Urinary bladder (tissue), 4 donors: ENCODE results near the gene BCL11A. TPM values are rescaled to one million over a fixed set of nuclear protein-coding genes. Genes with fewer than 3 reads are reported as not detected.
A peak's percentile ranks its signal among the peaks of the same experiment; 100 is the strongest.

Experiments used
- DNase-seq: peaks from one replicate; pipeline ENCODE4 v3.0.0-alpha.2; 2015; ENCODE audit errors: extremely low spot score
- H3K27ac ChIP-seq: one replicate; pipeline ENCODE4 v1.5.1; 2013; ENCODE audit warnings: low read depth, mild to moderate bottlenecking, moderate library complexity
- H3K36me3 ChIP-seq: one replicate; pipeline ENCODE4 v1.6.1; 2013; ENCODE audit warnings: mild to moderate bottlenecking, moderate library complexity; ENCODE audit not compliant: insufficient read depth
- H3K4me1 ChIP-seq: one replicate; pipeline ENCODE4 v1.6.1; 2013; ENCODE audit warnings: mild to moderate bottlenecking, moderate library complexity; ENCODE audit not compliant: insufficient read depth
- H3K4me3 ChIP-seq: one replicate; pipeline ENCODE4 v1.5.1; 2013; ENCODE audit warnings: low read depth, low read length
- WGBS: extraction: QIAGEN DNeasy Blood & Tissue Kit; methylation state at CpG from one replicate; pipeline ENCODE4 v1.1.7; 2013; 5-methylcytosine and 5-hydroxymethylcytosine counted together
- polyA plus RNA-seq: library from polyadenylated mRNA; stranded (reverse); fragments of 200-250 nt; gene quantifications from one replicate; pipeline ENCODE4 v1.2.3, GENCODE V29; 2013
- total RNA-seq: library from RNA; depleted of rRNA; stranded (reverse); fragments of >200 nt; gene quantifications from one replicate; pipeline ENCODE4 v1.2.3, GENCODE V29; 2014
- donor health status: healthy with polysubstance abuse.
- donor health status: healthy.

Gene BCL11A
- total and polyA plus RNA-seq, 2 donors = 2.4 to 10.9 TPM

- Histone ChIP-seq H3K36me3 (no peaks in the 10 kb centered on the region), H3K27ac (no peak overlapping the region), H3K4me1 (peaks cover 2% of the 10 kb centered on the region), H3K4me3 (peak overlapping the region; percentile 47)
- WGBS = under 1% methylated on average over 43 of the region's 43 CpGs
- no peak for DNase-seq
Observed at GRCh38 chr2:60555066-60555782, 1.8 kb upstream of the BCL11A start.

- Histone ChIP-seq H3K4me1 (peaks cover 2% of the 10 kb centered on the region), H3K4me3 (peak overlapping the region; percentile 47), H3K36me3 (no peaks in the 10 kb centered on the region), H3K27ac (no peak overlapping the region)
- no peak for DNase-seq
- under 1% methylated on average over 28 of the region's 28 CpGs for WGBS
Observed at GRCh38 chr2:60554646-60555065, 1.2 kb upstream of the BCL11A start.

GRCh38 chr2:60554074-60554645 is 706 bp upstream of the BCL11A start:
- H3K27ac ChIP-seq = no peak overlapping the region
- no peak for DNase-seq
- peak overlapping the region; percentile 47 for H3K4me3 ChIP-seq
- no peaks in the 10 kb centered on the region for H3K36me3 ChIP-seq
- H3K4me1 ChIP-seq = peaks cover 2% of the 10 kb centered on the region
- WGBS = under 1% methylated on average over 56 of the region's 56 CpGs

- WGBS = 1% methylated on average over 38 of the region's 38 CpGs
- no peak for DNase-seq
- H3K27ac ChIP-seq = no peak overlapping the region
- H3K4me1 ChIP-seq = peaks cover 2% of the 10 kb centered on the region
- peak overlapping the region; percentile 39 for H3K4me3 ChIP-seq
- no peaks in the 10 kb centered on the region for H3K36me3 ChIP-seq
Observed at GRCh38 chr2:60552851-60553494, 481 bp downstream of the BCL11A start.

- 1% methylated on average over 49 of the region's 49 CpGs for WGBS
- no peak overlapping the region for H3K27ac ChIP-seq
- no peak for DNase-seq
Observed at GRCh38 chr2:60552078-60552850, 1.2 kb downstream of the BCL11A start.

GRCh38 chr2:60551240-60552077 is 2.0 kb downstream of the BCL11A start:
- WGBS = 3% methylated on average over 63 of the region's 63 CpGs
- Histone ChIP-seq H3K4me1 (peaks cover 2% of the 10 kb centered on the region), H3K4me3 (peak overlapping the region; percentile 39), H3K27ac (no peak overlapping the region), H3K36me3 (no peaks in the 10 kb centered on the region)
- DNase-seq = no peak

More at GRCh38 chr2:60552078-60552850, 1.2 kb downstream of the BCL11A start:
- H3K4me3 ChIP-seq = peak overlapping the region; percentile 39
- H3K4me1 ChIP-seq = peaks cover 2% of the 10 kb centered on the region
- no peaks in the 10 kb centered on the region for H3K36me3 ChIP-seq

- no peak overlapping the region for H3K27ac ChIP-seq
- peaks cover 2% of the 10 kb centered on the region for H3K4me1 ChIP-seq
- no peak for DNase-seq
- peak overlapping the region; percentile 51 for H3K4me3 ChIP-seq
- no peaks in the 10 kb centered on the region for H3K36me3 ChIP-seq
- WGBS = 9% methylated on average over 8 of the region's 8 CpGs
Observed at GRCh38 chr2:60550984-60551239, 2.5 kb downstream of the BCL11A start.

DNA sequence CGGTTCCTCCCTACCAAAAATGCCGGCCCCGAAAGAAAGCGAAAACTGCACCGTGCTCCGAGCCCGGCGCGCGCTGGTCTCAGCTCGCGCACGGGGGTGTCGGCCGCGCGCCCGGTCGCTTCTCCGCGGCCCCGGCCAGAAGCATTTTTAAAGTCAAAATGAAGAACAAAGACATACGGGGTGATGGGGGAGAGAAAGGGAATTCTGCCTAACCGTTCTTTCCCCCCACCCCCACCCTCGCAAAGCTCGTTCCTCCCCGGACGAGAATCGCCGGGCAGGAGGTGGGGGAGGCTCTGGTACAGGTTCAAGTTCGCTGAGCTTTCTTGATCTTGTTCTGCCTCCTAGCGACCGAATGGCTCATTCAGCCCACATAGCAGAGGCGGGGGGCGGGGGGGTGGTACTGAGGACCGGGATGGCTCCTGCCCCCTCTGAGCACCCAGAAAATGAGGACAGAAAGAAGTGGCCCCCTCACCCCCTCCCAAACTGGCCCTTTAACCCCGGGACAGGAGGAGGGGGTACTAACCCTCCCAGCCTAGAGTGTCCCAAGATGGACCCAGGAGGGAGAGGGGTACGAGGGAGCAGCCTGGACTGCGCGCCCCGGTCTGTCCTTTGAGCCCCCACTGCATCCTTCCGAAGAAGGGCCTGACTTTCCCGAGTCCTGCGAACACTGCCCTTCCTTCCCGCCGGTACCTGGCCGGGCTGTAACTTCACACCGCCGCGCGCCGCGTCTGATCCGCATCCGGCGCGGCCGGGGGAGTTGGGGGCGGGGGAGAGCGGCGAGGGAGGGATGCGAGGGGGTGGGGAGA is 3.1 kb downstream of the BCL11A start:
- Histone ChIP-seq H3K4me3 (peak overlapping the region; percentile 51), H3K36me3 (no peaks in the 10 kb centered on the region), H3K27ac (no peak overlapping the region), H3K4me1 (peaks cover 2% of the 10 kb centered on the region)
- DNase-seq = peak; percentile 88
- under 1% methylated on average over 62 of the region's 62 CpGs for WGBS

DNA sequence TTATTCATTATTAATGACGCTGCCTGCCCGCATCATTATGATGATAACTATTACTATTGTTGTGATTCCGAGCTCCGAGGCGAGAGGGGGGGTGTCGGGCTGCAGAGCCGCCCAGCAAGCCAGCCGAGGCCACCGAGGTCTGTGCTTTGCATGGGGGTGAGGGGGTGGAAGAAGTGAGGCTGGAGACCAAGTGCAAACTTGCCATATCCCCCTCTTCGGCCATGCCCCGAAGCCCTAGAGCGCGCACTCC is 3.6 kb downstream of the BCL11A start:
- H3K27ac ChIP-seq = no peak overlapping the region
- under 1% methylated on average over 13 of the region's 13 CpGs for WGBS
- H3K36me3 ChIP-seq = no peaks in the 10 kb centered on the region
- no peak for DNase-seq
- H3K4me1 ChIP-seq = peaks cover 2% of the 10 kb centered on the region
- peak overlapping the region; percentile 51 for H3K4me3 ChIP-seq

- peaks cover 2% of the 10 kb centered on the region for H3K4me1 ChIP-seq
- WGBS = 1% methylated on average over 40 of the region's 40 CpGs
- H3K27ac ChIP-seq = no peak overlapping the region
- peak overlapping the region; percentile 51 for H3K4me3 ChIP-seq
- DNase-seq = no peak
- H3K36me3 ChIP-seq = no peaks in the 10 kb centered on the region
Observed at GRCh38 chr2:60549238-60549927, 4.1 kb downstream of the BCL11A start.

DNA sequence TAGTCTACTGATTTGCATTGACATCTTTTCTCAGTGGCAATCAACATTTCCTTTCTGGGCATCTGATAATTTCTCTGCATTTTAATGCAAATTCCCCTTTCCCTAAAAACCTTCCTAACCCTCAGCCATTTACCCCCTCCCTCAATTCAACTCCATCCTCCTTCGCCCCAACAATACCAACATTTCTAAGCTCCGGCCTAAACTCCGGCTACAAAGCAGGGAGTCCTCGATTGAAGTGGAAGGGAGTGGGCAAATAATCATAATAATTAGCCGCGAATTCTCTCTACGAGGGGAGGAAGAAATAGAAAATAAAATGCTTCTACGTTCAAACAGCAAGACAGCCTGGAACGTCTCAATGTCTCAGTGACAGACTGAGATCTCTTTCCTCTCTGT is 4.6 kb downstream of the BCL11A start:
- DNase-seq = no peak
- Histone ChIP-seq H3K4me1 (peaks cover 2% of the 10 kb centered on the region), H3K27ac (no peak overlapping the region), H3K36me3 (no peaks in the 10 kb centered on the region), H3K4me3 (peak overlapping the region; percentile 51)
- WGBS = 40% methylated on average over 9 of the region's 9 CpGs

DNA sequence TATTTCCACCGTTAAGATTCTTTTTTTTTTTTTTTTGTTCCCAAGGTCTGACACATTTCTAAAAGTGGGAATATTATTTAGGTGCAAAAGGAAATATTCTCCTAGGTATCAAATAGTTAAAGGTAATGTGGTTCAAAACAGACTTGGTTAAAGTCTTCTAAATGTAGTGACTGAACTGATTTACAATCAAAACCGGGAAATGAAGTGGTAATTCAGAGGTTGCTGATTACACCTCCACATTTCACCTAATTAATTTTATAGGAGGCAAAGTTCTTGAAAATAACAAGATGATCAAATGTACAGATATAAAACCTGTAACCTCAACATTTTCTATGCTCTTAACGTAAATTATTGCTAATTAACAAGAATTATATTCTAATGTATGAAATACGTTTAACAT is 5.1 kb downstream of the BCL11A start:
- 65% methylated on average over 4 of the region's 4 CpGs for WGBS
- no peak overlapping the region for H3K27ac ChIP-seq
- no peak for DNase-seq

More for the DNA sequence above, 5.1 kb downstream of the BCL11A start:
- Histone ChIP-seq H3K4me1 (peaks cover 2% of the 10 kb centered on the region), H3K36me3 (no peaks in the 10 kb centered on the region), H3K4me3 (no peak overlapping the region)
